Measurements from ENCODE around the gene ASPSCR1.

ASPSCR1 gene

GRCh38 chr17:81999976-82000802, 22.8 kb downstream of the ASPSCR1 start:
- no peak for DNase-seq (ENCODE audit: low read depth)

- no peak for DNase-seq (ENCODE audit: low read depth)
Measured at GRCh38 chr17:82000803-82001570, 23.6 kb downstream of the ASPSCR1 start.

- DNase-seq (ENCODE audit: low read depth), result no peak
Measured at GRCh38 chr17:82001571-82002056, 24.2 kb downstream of the ASPSCR1 start.

- peak; percentile 90 for DNase-seq (ENCODE audit: low read depth)
Measured at GRCh38 chr17:82003411-82004381, 26.3 kb downstream of the ASPSCR1 start.

- no peak for DNase-seq (ENCODE audit: low read depth)
Measured at GRCh38 chr17:82004517-82005455, 27.4 kb downstream of the ASPSCR1 start.

GRCh38 chr17:82005701-82006348, 28.4 kb downstream of the ASPSCR1 start:
- DNase-seq (ENCODE audit: low read depth), result no peak

GRCh38 chr17:82006468-82007227, 29.2 kb downstream of the ASPSCR1 start:
- no peak for DNase-seq (ENCODE audit: low read depth)

- DNase-seq (ENCODE audit: low read depth), result no peak
Measured at GRCh38 chr17:82007228-82007494, 29.7 kb downstream of the ASPSCR1 start.

GRCh38 chr17:82007495-82008257, 30.2 kb downstream of the ASPSCR1 start:
- DNase-seq (ENCODE audit: low read depth), result no peak

GRCh38 chr17:82008258-82008940, 31.0 kb downstream of the ASPSCR1 start:
- no peak for DNase-seq (ENCODE audit: low read depth)

GRCh38 chr17:82008941-82009405, 31.5 kb downstream of the ASPSCR1 start:
- no peak for DNase-seq (ENCODE audit: low read depth)

GRCh38 chr17:82009413-82009812, 32.0 kb downstream of the ASPSCR1 start:
- no peak for DNase-seq (ENCODE audit: low read depth)

- no peak for DNase-seq (ENCODE audit: low read depth)
Measured at GRCh38 chr17:82010575-82011525, 33.4 kb downstream of the ASPSCR1 start.

- no peak for DNase-seq (ENCODE audit: low read depth)
Measured at GRCh38 chr17:82011617-82012187, 34.3 kb downstream of the ASPSCR1 start.

GRCh38 chr17:82012261-82012639, 34.8 kb downstream of the ASPSCR1 start:
- DNase-seq (ENCODE audit: low read depth), result no peak

GRCh38 chr17:82012640-82013295, 35.3 kb downstream of the ASPSCR1 start:
- DNase-seq (ENCODE audit: low read depth), result peak; percentile 46

Measured in fibroblast of gingiva (primary cell).